ENCODE measurements around the gene PCDHA3.
"Not testable (repeated sequence)": the region's sequence is repeated elsewhere in the genome, so short reads cannot be mapped to it uniquely, and the experiment has no call there.

The PCDHA3 gene

DNA sequence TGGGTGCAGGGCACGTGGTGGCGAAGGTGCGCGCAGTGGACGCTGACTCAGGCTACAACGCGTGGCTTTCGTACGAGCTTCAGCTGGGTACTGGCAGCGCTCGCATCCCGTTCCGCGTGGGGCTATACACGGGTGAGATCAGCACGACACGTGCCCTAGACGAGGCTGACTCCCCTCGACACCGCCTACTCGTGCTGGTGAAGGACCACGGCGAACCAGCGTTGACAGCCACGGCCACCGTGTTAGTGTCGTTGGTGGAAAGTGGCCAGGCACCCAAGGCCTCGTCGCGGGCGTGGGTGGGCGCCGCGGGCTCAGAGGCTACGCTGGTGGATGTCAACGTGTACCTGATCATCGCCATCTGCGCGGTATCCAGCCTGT lies 4.2 kb upstream of the PCDHA3 start:
- Histone ChIP-seq H3K4me1 (no peaks in the 10 kb centered on the region), H3K27ac (no peak overlapping the region), H3K9me3 (peaks cover 0 to 54% (median 44%) of the 10 kb centered on the region in 3 donors), H3K36me3 (peaks cover 0 to 4% (median 0%) of the 10 kb centered on the region in 3 donors), H3K27me3 (peaks cover 0 to 18% of the 10 kb centered on the region in 2 donors), H3K4me3 (no peak overlapping the region)
- DNase-seq: peak in 1 of 2 donors; percentile 53
- no peak for TF ChIP-seq CTCF (IDR thresholded peaks at IDR 0.05)
- intact Hi-C loops (cut with DNase I; ENCODE audit: low total_unique reads): no loop called here

GRCh38 chr5:140801494-140801841 lies 611 bp downstream of the PCDHA3 start:
- no peak overlapping the region for H3K27ac ChIP-seq

DNA sequence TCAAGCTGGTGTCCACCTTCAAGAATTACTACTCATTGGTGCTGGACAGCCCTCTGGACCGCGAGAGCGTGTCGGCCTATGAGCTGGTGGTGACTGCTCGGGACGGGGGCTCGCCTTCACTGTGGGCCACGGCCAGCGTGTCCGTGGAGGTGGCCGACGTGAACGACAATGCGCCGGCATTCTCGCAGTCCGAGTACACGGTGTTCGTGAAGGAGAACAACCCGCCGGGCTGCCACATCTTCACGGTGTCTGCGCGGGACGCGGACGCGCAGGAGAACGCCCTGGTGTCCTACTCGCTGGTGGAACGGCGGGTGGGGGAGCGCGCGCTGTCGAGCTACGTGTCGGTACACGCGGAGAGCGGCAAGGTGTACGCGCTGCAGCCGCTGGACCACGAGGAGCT lies 1.5 kb downstream of the PCDHA3 start:
- H3K27me3 ChIP-seq, DNase-seq, H3K4me1 ChIP-seq, H3K4me3 ChIP-seq, H3K27ac ChIP-seq, H3K36me3 ChIP-seq: not testable (repeated sequence)
- intact Hi-C loops (cut with DNase I; ENCODE audit: low total_unique reads): loop anchor here (10.0 kb wide), 1 partner anchor 242 kb away; no protein-coding TSS in a partner anchor
- H3K9me3 ChIP-seq: peaks cover 0 to 45% (median 38%) of the 10 kb centered on the region in 3 donors

More at GRCh38 chr5:140801494-140801841, 611 bp downstream of the PCDHA3 start:
- DNase-seq: no peak
- Histone ChIP-seq H3K4me1 (no peaks in the 10 kb centered on the region), H3K9me3 (peaks cover 0 to 45% (median 40%) of the 10 kb centered on the region in 3 donors), H3K36me3 (peaks cover 0 to 4% (median 0%) of the 10 kb centered on the region in 3 donors), H3K27me3 (peaks cover 0 to 6% of the 10 kb centered on the region in 2 donors), H3K4me3 (peak overlapping the region; percentile 37 to 40)
- intact Hi-C loops (cut with DNase I; ENCODE audit: low total_unique reads): loop anchor here (10.0 kb wide), 1 partner anchor 243 kb away; no protein-coding TSS in a partner anchor
- TF ChIP-seq CTCF (IDR thresholded peaks at IDR 0.05): no peak

- peak in 1 of 2 donors; percentile 59 for DNase-seq
- Histone ChIP-seq H3K4me1 (no peaks in the 10 kb centered on the region), H3K27me3 (no peaks in the 10 kb centered on the region), H3K4me3 (no peak overlapping the region), H3K27ac (no peak overlapping the region), H3K36me3 (peaks cover 0 to 4% (median 0%) of the 10 kb centered on the region in 3 donors), H3K9me3 (peaks cover 0 to 46% (median 40%) of the 10 kb centered on the region in 3 donors)
- intact Hi-C loops (cut with DNase I; ENCODE audit: low total_unique reads): loop anchor here (10.0 kb wide), 1 partner anchor 242 kb away; no protein-coding TSS in a partner anchor
- no peak for TF ChIP-seq CTCF (IDR thresholded peaks at IDR 0.05)
These were observed 2.0 kb downstream of the PCDHA3 start for GRCh38 chr5:140802781-140803271.

- intact Hi-C loops (cut with DNase I; ENCODE audit: low total_unique reads): loop anchor here (10.0 kb wide), 1 partner anchor 238 kb away; no protein-coding TSS in a partner anchor
These were observed 6.2 kb downstream of the PCDHA3 start, which contains the start of gene PCDHA4 for GRCh38 chr5:140806834-140807775. Gene PCDHA4, plus strand, starts transcription at chr5:140807068.

DNA sequence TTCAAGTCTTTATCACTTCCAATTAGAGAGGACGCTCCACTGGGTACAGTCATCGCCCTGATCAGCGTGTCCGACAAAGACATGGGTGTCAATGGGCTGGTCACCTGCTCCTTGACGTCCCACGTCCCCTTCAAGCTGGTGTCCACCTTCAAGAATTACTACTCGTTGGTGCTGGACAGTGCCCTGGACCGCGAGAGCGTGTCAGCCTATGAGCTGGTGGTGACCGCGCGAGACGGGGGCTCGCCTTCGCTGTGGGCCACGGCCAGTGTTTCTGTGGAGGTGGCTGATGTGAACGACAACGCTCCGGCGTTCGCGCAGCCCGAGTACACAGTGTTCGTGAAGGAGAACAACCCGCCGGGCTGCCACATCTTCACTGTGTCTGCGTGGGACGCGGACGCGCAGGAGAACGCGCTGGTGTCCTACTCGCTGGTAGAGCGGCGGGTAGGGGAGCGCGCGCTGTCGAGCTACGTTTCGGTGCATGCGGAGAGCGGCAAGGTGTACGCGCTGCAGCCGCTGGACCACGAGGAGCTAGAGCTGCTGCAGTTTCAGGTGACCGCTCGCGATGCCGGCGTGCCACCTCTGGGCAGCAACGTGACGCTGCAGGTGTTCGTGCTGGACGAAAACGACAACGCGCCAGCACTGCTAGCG lies 7.5 kb downstream of the PCDHA3 start:
- not testable (repeated sequence) for H3K27ac ChIP-seq, H3K4me3 ChIP-seq, H3K4me1 ChIP-seq, H3K27me3 ChIP-seq, DNase-seq, H3K36me3 ChIP-seq
- H3K9me3 ChIP-seq: peaks cover 0 to 46% (median 28%) of the 10 kb centered on the region in 3 donors
- intact Hi-C loops (cut with DNase I; ENCODE audit: low total_unique reads): loop anchor here (10.0 kb wide), 1 partner anchor 236 kb away; no protein-coding TSS in a partner anchor

More at GRCh38 chr5:140806834-140807775, 6.2 kb downstream of the PCDHA3 start, which contains the start of gene PCDHA4:
- no peaks in the 10 kb centered on the region for H3K27me3 ChIP-seq
- no peak for DNase-seq
- no peaks in the 10 kb centered on the region for H3K36me3 ChIP-seq
- H3K4me1 ChIP-seq: no peaks in the 10 kb centered on the region
- peaks cover 0 to 58% (median 38%) of the 10 kb centered on the region in 3 donors for H3K9me3 ChIP-seq
- peak within 1 kb of the TSS; percentile 38 to 52 for H3K4me3 ChIP-seq
- TF ChIP-seq CTCF (IDR thresholded peaks at IDR 0.05): peak; percentile 22
- H3K27ac ChIP-seq: peak within 1 kb of the TSS in 1 of 2 donors; percentile 59
